Fibroblast of mammary gland (primary cell): ENCODE measurements around the gene CARD19.
A peak's percentile ranks its signal among the peaks of the same experiment; 100 is the strongest.

ENCODE experiments used
- DNase-seq: peaks from one replicate; pipeline ENCODE4 v3.0.0-alpha.2; 2010; ENCODE audit warnings: low read depth
- H3K4me3 ChIP-seq: 2 replicates; pipeline ENCODE4 v1.5.1; 2011; ENCODE audit warnings: low read depth, mild to moderate bottlenecking, low read length, moderate library complexity; ENCODE audit not compliant: control insufficient read depth
- TF ChIP-seq, protein P1 (sequence below): conservative IDR thresholded peaks from 2 replicates; pipeline ENCODE4 v1.5.1; 2011; ENCODE audit warnings: low read depth, low read length, inconsistent platforms; ENCODE audit not compliant: control insufficient read depth, insufficient read depth

The CARD19 gene

DNA sequence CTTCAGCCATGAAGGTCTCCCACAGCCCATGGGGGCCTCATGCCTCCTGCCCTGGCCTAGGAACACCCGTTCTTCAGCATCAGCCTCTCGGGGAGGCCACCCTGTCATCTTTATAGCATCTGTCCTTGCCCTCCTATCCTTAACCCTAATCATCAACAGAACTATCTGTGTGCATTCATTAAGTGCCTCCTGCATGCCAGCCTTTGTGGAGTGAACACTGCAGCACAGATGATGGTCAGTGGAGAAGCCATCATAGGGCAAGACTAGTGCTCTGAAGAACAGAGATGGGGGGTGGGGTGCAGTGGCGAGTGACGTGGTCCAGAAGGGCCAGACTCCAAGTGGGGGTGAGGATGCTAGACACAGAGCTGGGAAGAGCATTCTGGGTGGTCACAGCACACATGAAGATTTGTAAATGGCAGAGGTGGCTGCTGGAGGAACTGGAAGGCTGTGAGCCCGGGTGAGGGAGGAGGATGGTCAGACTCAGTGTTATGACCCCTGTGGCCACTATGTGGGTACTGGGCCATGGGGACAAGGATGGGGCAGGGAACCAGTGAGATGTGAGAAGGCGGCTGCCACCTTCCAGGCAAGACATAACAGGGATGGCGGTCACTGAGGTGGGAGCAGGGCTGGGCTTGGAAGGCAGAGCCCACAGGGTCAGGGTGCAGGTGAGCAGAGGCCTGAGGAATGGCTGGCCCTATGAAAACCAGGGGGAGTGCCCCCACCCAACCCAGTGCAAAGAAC lies 3.6 kb upstream of the CARD19 start:
- TF ChIP-seq, protein P1, sequence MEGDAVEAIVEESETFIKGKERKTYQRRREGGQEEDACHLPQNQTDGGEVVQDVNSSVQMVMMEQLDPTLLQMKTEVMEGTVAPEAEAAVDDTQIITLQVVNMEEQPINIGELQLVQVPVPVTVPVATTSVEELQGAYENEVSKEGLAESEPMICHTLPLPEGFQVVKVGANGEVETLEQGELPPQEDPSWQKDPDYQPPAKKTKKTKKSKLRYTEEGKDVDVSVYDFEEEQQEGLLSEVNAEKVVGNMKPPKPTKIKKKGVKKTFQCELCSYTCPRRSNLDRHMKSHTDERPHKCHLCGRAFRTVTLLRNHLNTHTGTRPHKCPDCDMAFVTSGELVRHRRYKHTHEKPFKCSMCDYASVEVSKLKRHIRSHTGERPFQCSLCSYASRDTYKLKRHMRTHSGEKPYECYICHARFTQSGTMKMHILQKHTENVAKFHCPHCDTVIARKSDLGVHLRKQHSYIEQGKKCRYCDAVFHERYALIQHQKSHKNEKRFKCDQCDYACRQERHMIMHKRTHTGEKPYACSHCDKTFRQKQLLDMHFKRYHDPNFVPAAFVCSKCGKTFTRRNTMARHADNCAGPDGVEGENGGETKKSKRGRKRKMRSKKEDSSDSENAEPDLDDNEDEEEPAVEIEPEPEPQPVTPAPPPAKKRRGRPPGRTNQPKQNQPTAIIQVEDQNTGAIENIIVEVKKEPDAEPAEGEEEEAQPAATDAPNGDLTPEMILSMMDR: no peak
- DNase-seq: no peak
- no peak overlapping the region for H3K4me3 ChIP-seq

DNA sequence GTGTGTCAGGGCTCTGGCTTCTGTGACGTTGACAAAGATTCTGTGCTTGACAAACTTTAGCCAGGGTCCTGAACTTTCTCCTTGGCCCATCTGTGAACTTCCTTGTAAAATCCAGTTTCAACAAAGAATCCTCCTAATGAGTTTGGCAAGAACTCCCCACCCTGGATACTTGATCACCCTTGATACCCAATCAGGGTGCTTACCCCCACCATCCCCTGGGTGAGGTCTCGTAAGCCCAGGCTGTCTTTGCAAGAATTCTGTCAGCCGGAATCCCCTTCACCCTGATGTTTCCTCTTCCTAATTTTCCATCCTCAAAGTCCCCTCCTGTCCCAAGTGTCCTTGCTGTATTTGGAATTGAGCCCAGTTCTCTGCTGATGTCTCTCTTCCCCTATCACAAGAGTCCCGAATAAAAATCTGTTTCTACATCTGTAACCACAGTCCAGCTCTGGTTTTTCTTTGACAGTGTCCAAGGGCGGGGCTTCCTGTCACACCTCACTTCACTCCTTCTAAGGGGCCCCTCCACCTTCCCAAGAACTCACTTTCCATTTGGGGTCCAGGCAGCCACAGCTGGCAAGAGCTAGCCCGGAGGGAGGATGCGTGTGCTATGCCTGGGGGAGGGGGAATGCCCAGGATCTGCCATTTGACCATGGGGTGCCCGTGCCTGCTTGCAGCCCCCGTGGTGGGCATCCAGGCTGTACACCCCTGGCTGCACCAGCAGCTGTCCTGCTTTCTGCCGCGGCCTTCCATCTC lies 2.7 kb upstream of the CARD19 start:
- no peak overlapping the region for H3K4me3 ChIP-seq
- no peak for DNase-seq
- TF ChIP-seq, protein P1: no peak

DNA sequence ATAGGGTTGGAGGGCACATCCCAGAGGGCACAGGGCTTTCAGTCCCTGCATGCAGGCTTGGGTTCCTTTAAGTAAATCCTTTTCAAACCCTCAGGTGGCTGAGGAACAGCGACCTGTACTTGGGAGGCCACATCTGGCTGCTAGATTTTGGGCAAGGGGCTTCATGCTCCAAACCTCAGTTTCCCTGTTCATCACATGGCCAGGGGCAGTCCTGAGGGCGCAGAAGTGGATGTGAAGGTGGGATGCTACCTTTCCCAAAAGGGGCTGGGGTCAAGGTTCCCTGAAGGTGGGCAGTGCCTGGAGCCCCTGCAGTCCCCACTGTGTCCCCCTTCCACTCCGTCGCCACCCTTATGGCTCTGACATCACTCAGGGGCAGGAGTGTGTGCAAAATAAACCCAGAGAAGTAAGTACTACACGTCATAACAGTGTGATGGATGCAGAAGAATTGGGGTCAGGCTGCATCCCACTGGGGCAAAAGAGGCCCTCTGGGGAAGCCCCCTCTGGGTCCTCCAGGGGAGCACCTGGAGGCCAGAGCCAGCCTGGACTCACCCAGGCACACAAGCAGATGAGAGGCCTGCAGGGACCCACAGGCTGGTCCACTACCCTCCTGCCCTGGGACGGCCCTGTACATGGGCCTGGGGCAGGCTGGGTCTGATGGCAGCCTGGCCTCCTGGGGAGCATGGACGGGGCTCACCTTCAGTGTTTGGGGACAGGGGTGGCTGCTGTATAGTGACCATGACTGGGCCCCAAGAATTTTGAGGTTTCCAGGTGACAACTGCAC lies 1.9 kb upstream of the CARD19 start:
- TF ChIP-seq, protein P1: no peak
- no peak for DNase-seq
- no peak overlapping the region for H3K4me3 ChIP-seq

DNA sequence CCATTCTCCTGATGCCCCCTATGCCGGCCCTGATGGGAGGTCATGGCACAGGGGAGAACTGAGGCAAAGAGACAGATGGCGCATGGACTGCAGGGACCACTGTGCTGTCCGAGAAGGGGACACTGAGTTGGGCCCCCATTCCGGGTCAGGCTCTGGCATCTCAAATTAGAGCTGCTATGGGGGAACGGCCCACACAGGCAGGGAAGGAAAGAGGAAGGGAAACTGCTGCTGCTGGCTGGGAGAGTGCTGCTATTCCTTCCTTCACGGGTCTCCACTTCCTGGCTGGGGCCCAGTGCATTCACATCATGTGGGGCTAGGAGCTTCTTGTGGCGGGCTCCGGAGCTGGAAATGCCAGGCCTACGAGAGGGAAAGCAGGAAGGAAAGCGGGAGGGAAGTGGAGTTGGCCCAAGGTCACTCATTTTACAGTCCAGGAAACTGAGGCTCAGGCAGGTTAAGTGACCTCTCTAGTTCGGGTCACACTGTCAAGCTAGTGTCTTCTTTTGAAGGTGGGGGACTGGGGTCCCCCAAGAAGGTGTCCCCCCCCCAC lies 1.3 kb upstream of the CARD19 start:
- peak overlapping the region; percentile 33 for H3K4me3 ChIP-seq
- TF ChIP-seq, protein P1: no peak
- no peak for DNase-seq

DNA sequence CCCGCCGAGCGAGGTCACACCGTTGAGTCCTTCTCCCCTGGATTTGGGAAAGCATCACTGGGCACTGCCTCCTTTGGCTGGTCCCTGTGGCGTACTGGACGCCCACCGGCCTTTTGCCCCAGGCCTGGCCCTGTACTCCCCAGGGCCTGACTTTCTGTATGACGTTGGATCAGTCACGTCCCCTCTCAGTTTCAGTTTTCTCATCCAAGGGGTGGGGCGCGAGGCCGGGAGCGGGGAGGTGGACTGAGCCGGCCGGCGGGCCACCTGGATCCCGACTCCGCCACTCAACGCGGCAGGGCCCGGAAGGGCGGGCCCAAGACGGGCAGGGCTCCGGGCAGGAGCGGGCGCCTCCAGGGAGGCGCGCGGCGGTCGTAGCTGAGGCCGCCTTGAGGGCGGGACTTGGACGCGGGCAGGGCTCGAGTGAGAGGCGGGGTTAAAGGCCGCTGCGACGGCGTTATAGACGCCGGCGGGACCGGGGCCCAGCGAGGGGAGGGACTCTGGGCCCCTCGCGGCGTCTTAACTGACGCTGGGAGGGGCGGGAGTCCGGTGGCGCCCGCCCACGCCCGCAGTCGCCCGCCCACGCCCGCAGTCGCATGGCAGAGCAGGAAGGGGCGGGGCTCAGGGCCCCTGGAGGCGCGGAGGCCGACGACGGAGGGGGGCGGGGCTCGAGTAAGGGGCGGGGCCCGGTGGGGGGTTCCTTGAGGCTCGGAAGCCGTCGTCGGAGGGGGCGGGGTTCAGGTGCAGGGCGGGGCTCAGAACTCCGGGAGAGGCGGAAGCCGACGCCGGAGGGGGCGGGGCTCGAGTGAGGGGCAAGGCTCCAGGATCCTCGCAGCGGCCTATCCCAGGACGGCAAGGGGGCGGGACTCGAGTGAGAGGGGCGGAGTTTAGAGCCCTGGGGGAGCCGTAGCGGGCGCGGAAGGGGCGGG lies 549 bp upstream of the CARD19 start:
- peak; percentile 97 for DNase-seq
- TF ChIP-seq, protein P1: no peak
- peak overlapping the region; percentile 33 for H3K4me3 ChIP-seq
